ENCODE results near the gene PRR19.

The PRR19 gene

DNA sequence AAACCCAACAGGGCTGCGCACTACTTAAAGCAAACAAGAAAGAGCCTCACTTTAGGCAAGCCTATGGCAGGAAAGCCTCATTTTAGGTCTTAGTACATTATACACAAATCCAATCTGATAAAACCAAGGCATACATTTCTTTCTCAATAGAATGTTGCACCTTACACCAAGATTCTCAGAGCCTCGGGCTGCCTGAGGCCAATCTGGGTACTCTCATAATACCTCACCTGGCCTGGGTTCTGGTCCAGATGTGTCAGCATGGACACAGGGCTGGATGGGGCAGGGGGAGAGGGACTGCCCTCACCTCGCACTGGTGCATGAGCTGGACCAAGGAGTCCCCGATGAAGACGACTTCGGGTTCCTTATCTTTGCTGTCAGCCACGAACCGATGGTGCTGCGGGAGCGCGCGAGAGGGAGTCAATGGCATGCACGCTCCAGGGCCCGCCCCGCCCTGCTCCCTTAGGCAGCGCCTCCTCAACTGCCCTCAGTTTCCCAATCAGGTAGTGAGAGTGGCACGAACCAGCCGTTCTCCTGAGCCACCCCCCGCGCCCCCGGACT lies at the start of gene PRR19:
PRR19 (plus strand) TSS at position 487 of the 558 bp plus-strand sequence. CDS start 7,453 bp downstream, outside the sequence.
- peak; percentile 68 for ATAC-seq
- TF ChIP-seq OSR1 (CRISPR knock-in tag; IDR thresholded peaks at IDR 0.05) (no peak), TOX (CRISPR knock-in tag; IDR thresholded peaks at IDR 0.05; ENCODE audit: borderline replicate concordance) (no peak), PPARA (CRISPR knock-in tag; IDR thresholded peaks at IDR 0.05; ENCODE audit: borderline replicate concordance) (no peak), ESRRG (CRISPR knock-in tag; IDR thresholded peaks at IDR 0.05) (no peak)

- TF ChIP-seq PPARA (CRISPR knock-in tag; IDR thresholded peaks at IDR 0.05; ENCODE audit: borderline replicate concordance) (no peak), ARNTL (CRISPR knock-in tag; IDR thresholded peaks at IDR 0.05; ENCODE audit: borderline replicate concordance, low read depth) (no peak), TCF4 (CRISPR knock-in tag; IDR thresholded peaks at IDR 0.05; ENCODE audit: borderline replicate concordance) (no peak), GLIS3 (CRISPR knock-in tag; IDR thresholded peaks at IDR 0.05) (no peak), SNAI2 (CRISPR knock-in tag; IDR thresholded peaks at IDR 0.05) (no peak)
- TF ChIP-seq, protein P1, sequence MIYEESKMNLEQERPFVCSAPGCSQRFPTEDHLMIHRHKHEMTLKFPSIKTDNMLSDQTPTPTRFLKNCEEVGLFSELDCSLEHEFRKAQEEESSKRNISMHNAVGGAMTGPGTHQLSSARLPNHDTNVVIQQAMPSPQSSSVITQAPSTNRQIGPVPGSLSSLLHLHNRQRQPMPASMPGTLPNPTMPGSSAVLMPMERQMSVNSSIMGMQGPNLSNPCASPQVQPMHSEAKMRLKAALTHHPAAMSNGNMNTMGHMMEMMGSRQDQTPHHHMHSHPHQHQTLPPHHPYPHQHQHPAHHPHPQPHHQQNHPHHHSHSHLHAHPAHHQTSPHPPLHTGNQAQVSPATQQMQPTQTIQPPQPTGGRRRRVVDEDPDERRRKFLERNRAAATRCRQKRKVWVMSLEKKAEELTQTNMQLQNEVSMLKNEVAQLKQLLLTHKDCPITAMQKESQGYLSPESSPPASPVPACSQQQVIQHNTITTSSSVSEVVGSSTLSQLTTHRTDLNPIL (CRISPR knock-in tag; IDR thresholded peaks at IDR 0.05; ENCODE audit: low read depth): no peak
Measured at GRCh38 chr19:42252365-42253244, 49.3 kb upstream of the PRR19 start.

GRCh38 chr19:42253245-42254088 lies 48.5 kb upstream of the PRR19 start:
- peak; percentile 7 for ATAC-seq
- TF ChIP-seq ZNF70 (CRISPR knock-in tag; IDR thresholded peaks at IDR 0.05): no peak

More at GRCh38 chr19:42252365-42253244, 49.3 kb upstream of the PRR19 start:
- ATAC-seq: peak; percentile 7; the same call in 2 of the 3 replicates

DNA sequence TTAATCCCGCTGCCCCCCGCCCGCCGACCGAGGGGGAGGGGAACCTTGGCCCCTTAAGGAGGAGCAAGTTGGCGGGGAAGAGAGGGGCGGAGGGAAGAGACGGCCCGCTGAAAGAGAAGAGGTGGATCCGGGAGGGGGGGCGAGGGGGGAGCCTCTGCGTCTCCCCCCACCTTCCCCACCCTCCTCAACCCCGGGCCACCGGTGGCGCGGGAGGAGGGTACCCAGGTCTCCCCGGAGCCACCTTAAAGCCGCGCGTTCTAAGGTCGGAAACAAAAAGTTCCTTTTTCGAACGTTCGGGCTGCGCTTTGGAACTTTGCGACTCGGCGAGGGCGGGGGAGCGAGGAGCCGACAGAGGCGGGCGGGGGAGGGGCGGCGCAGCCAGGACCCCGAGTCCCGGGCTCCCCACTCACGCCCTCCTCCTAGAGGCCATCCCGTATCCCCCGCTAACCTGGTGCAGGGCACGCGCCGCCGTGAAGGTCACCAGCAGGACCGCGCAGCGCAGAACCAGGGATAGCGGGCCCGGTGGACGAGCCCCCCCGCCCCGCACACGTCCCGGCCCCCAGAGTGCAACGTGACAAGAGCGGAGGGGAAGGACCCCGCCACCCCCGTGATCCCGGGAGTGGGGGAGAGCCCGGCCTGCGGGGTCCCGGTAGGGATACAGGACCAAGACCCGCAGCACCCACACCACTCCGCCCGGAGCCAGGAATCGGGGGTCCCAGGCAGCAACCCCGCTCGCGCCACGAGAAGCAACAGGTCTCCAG lies 47.7 kb upstream of the PRR19 start:
- TF ChIP-seq, protein P2, sequence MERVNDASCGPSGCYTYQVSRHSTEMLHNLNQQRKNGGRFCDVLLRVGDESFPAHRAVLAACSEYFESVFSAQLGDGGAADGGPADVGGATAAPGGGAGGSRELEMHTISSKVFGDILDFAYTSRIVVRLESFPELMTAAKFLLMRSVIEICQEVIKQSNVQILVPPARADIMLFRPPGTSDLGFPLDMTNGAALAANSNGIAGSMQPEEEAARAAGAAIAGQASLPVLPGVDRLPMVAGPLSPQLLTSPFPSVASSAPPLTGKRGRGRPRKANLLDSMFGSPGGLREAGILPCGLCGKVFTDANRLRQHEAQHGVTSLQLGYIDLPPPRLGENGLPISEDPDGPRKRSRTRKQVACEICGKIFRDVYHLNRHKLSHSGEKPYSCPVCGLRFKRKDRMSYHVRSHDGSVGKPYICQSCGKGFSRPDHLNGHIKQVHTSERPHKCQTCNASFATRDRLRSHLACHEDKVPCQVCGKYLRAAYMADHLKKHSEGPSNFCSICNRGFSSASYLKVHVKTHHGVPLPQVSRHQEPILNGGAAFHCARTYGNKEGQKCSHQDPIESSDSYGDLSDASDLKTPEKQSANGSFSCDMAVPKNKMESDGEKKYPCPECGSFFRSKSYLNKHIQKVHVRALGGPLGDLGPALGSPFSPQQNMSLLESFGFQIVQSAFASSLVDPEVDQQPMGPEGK (CRISPR knock-in tag; IDR thresholded peaks at IDR 0.05; ENCODE audit: borderline replicate concordance): peak; percentile 90; the same call in 1 of the 2 replicates
- no peak for TF ChIP-seq POU6F1 (CRISPR knock-in tag; IDR thresholded peaks at IDR 0.05; ENCODE audit: borderline replicate concordance, low read depth)
- no peak for TF ChIP-seq BACH2 (CRISPR knock-in tag; IDR thresholded peaks at IDR 0.05; ENCODE audit: borderline replicate concordance)
- 0 out of 2 replicates have a peak, but pooled peaks have one; percentile 60 for TF ChIP-seq GLIS3 (CRISPR knock-in tag; IDR thresholded peaks at IDR 0.05)
- peak; percentile 4 for ATAC-seq

- TF ChIP-seq ZNF70 (CRISPR knock-in tag; IDR thresholded peaks at IDR 0.05): peak; percentile 57; the same call in 1 of the 2 replicates
- TF ChIP-seq, protein P1 (CRISPR knock-in tag; IDR thresholded peaks at IDR 0.05; ENCODE audit: low read depth): no peak
- TF ChIP-seq, protein P3, sequence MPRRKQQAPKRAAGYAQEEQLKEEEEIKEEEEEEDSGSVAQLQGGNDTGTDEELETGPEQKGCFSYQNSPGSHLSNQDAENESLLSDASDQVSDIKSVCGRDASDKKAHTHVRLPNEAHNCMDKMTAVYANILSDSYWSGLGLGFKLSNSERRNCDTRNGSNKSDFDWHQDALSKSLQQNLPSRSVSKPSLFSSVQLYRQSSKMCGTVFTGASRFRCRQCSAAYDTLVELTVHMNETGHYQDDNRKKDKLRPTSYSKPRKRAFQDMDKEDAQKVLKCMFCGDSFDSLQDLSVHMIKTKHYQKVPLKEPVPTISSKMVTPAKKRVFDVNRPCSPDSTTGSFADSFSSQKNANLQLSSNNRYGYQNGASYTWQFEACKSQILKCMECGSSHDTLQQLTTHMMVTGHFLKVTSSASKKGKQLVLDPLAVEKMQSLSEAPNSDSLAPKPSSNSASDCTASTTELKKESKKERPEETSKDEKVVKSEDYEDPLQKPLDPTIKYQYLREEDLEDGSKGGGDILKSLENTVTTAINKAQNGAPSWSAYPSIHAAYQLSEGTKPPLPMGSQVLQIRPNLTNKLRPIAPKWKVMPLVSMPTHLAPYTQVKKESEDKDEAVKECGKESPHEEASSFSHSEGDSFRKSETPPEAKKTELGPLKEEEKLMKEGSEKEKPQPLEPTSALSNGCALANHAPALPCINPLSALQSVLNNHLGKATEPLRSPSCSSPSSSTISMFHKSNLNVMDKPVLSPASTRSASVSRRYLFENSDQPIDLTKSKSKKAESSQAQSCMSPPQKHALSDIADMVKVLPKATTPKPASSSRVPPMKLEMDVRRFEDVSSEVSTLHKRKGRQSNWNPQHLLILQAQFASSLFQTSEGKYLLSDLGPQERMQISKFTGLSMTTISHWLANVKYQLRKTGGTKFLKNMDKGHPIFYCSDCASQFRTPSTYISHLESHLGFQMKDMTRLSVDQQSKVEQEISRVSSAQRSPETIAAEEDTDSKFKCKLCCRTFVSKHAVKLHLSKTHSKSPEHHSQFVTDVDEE (CRISPR knock-in tag; IDR thresholded peaks at IDR 0.05): no peak
- TF ChIP-seq ZFP3 (CRISPR knock-in tag; IDR thresholded peaks at IDR 0.05): no peak
- peak; percentile 66 for ATAC-seq
Measured at GRCh38 chr19:42254850-42255765, 46.8 kb upstream of the PRR19 start, which contains the start of gene ERF. ERF (minus strand) TSS chr19:42255128; CDS start chr19:42254999, 129 bp downstream.

Data from SK-N-SH treated with all-trans-retinoic acid at 6 μM for 48 hours (cell line).